DND-41 (cell line): ENCODE measurements around the gene GNAT1.
"Not testable (repeated sequence)": the region's sequence is repeated elsewhere in the genome, so short reads cannot be mapped to it uniquely, and the experiment has no call there.

Source experiments
- ATAC-seq: fragments of 200-7000 bp; cut with Tn5 transposase; 3 replicates; pipeline ENCODE4 v1.9.1; 2021; ENCODE audit warnings: low read depth; ENCODE audit not compliant: insufficient read depth
- DNase-seq: peaks from one replicate; pipeline ENCODE4 v3.0.0-alpha.2; 2020
- H2AFZ ChIP-seq: 2 replicates; pipeline ENCODE4 v1.6.0; 2012; ENCODE audit warnings: low read depth, low read length
- H3K27ac ChIP-seq: 2 replicates; pipeline ENCODE4 v1.5.1; 2012; ENCODE audit warnings: low read length, inconsistent platforms
- H3K27me3 ChIP-seq: fragments of 200-600 bp; sonication (generic); 2 replicates; pipeline ENCODE4 v1.6.0; 2012; ENCODE audit warnings: low read length, mild to moderate bottlenecking, inconsistent platforms; ENCODE audit not compliant: insufficient read depth, poor library complexity
- H3K36me3 ChIP-seq: 2 replicates; pipeline ENCODE4 v1.5.1; 2012; ENCODE audit warnings: low read length, inconsistent platforms; ENCODE audit not compliant: insufficient read depth
- H3K4me1 ChIP-seq: 2 replicates; pipeline ENCODE4 v1.5.1; 2012; ENCODE audit warnings: mild to moderate bottlenecking, low read length; ENCODE audit not compliant: insufficient read depth
- H3K4me2 ChIP-seq: 2 replicates; pipeline ENCODE4 v1.6.0; 2012; ENCODE audit warnings: mild to moderate bottlenecking, moderate library complexity, low read length, inconsistent platforms; ENCODE audit not compliant: insufficient read depth
- H3K4me3 ChIP-seq, 2 experiments: fragments of 200-600 bp in 1 of 2; shearing (Covaris generic) in 1 of 2; 2 replicates each; pipeline ENCODE4 v1.5.1; 2012 to 2016; ENCODE audit warnings: inconsistent platforms in 2 of 2, low read length in 2 of 2, mild to moderate bottlenecking in 2 of 2, low read depth in 1 of 2, moderate library complexity in 1 of 2
- H3K79me2 ChIP-seq: 2 replicates; pipeline ENCODE4 v1.6.0; 2012; ENCODE audit warnings: low read length, inconsistent platforms; ENCODE audit not compliant: insufficient read depth
- H3K9ac ChIP-seq: 2 replicates; pipeline ENCODE4 v1.6.0; 2012; ENCODE audit warnings: low read depth, mild to moderate bottlenecking, inconsistent platforms, low read length, moderate library complexity
- H3K9me3 ChIP-seq: 2 replicates; pipeline ENCODE4 v1.5.1; 2012; ENCODE audit warnings: low read length, moderate library complexity, mild to moderate bottlenecking, inconsistent platforms; ENCODE audit not compliant: insufficient read depth, severe bottlenecking
- H4K20me1 ChIP-seq: 2 replicates; pipeline ENCODE4 v1.6.0; 2012; ENCODE audit warnings: low read length; ENCODE audit not compliant: insufficient read depth
- CTCF ChIP-seq: IDR thresholded peaks from 2 replicates; pipeline ENCODE4 v1.5.1; 2012; ENCODE audit warnings: borderline replicate concordance, low read length, moderate library complexity, mild to moderate bottlenecking; ENCODE audit not compliant: poor library complexity, severe bottlenecking; ENCODE audit errors: extremely low read depth
- EZH2 ChIP-seq: IDR thresholded peaks from 3 replicates; pipeline ENCODE4 v1.6.1; 2012; ENCODE audit warnings: borderline replicate concordance, low read depth, mild to moderate bottlenecking, moderate library complexity, low read length, inconsistent platforms; ENCODE audit not compliant: severe bottlenecking

GNAT1 gene

GRCh38 chr3:50210510-50211367 lies 19.3 kb downstream of the GNAT1 start:
- TF ChIP-seq EZH2 = no peak
- no peak for TF ChIP-seq CTCF
- H3K27ac ChIP-seq = no peak overlapping the region
- no peak overlapping the region for H3K9ac ChIP-seq
- no peak overlapping the region for H2AFZ ChIP-seq
- H3K9me3 ChIP-seq = no peaks in the 10 kb centered on the region
- DNase-seq = no peak
- H3K4me3 ChIP-seq = no peak overlapping the region
- H3K4me2 ChIP-seq = no peak overlapping the region
- no peaks in the 10 kb centered on the region for H3K79me2 ChIP-seq
- no peaks in the 10 kb centered on the region for H3K27me3 ChIP-seq
- no peaks in the 10 kb centered on the region for H3K4me1 ChIP-seq
- no peaks in the 10 kb centered on the region for H3K36me3 ChIP-seq
- H4K20me1 ChIP-seq = peaks cover 8% of the 10 kb centered on the region; the same call in 1 of the 2 replicates
- no peak for ATAC-seq

DNA sequence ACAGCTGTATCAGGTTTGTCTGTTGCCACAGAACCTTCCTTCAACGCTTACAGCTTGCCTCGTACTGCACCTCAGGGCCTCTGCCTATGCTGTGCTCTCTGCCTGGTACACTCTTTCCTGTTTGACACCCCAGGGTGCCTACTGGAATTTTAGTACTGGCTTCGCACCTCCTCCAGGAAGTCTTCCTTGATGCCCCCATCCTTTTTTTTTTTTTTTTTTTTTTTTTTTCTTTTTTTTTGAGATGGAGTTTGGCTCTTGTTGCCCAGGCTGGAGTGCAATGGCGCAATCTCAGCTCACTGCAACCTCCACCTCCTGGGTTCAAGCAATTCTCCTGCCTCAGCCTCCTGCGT lies 19.9 kb downstream of the GNAT1 start:
- H3K9me3 ChIP-seq, H3K4me3 ChIP-seq, H3K79me2 ChIP-seq, H3K4me1 ChIP-seq, DNase-seq, H3K4me2 ChIP-seq, H3K27me3 ChIP-seq, H4K20me1 ChIP-seq, H3K9ac ChIP-seq, H2AFZ ChIP-seq, H3K36me3 ChIP-seq, H3K27ac ChIP-seq, ATAC-seq: not testable (repeated sequence)

DNA sequence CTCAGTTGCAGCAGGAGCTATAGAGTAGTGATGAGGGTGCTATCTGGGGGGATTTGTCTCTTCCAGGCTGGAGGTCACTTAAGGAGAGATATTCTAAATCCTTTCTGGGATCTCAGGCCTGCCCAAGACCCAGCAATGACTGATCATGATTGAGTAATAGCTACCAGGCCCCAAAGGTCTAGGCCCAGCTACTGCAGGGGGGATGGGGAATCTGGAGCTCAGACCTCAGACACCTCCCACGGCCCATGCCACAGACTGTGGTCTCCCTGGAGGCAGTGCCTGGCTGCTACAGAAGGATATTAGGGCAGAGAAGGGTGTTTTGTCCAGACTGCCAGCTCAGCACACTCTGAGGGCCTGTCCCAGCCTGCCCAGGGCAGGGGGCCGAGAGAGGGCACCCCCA lies 20.5 kb downstream of the GNAT1 start:
- H3K4me3 ChIP-seq = no peak overlapping the region
- H3K4me2 ChIP-seq = no peak overlapping the region
- ATAC-seq (no peak), DNase-seq (no peak)
- no peak for TF ChIP-seq CTCF
- TF ChIP-seq EZH2 = no peak
- no peak overlapping the region for H3K27ac ChIP-seq
- H3K79me2 ChIP-seq = no peaks in the 10 kb centered on the region
- H3K27me3 ChIP-seq = no peaks in the 10 kb centered on the region
- no peaks in the 10 kb centered on the region for H3K4me1 ChIP-seq
- H3K9ac ChIP-seq = no peak overlapping the region
- H3K36me3 ChIP-seq = no peaks in the 10 kb centered on the region
- H3K9me3 ChIP-seq = no peaks in the 10 kb centered on the region
- peaks cover 4% of the 10 kb centered on the region; the same call in 1 of the 2 replicates for H4K20me1 ChIP-seq
- H2AFZ ChIP-seq = no peak overlapping the region

GRCh38 chr3:50212502-50212901 lies 21.1 kb downstream of the GNAT1 start:
- no peak for ATAC-seq

More at GRCh38 chr3:50212502-50212901, 21.1 kb downstream of the GNAT1 start:
- H3K4me1 ChIP-seq = no peaks in the 10 kb centered on the region
- H3K9me3 ChIP-seq = no peaks in the 10 kb centered on the region
- H4K20me1 ChIP-seq = peaks cover 4% of the 10 kb centered on the region; the same call in 1 of the 2 replicates
- no peaks in the 10 kb centered on the region for H3K79me2 ChIP-seq
- no peak for DNase-seq
- H3K27ac ChIP-seq = no peak overlapping the region
- H3K4me2 ChIP-seq = no peak overlapping the region
- H3K9ac ChIP-seq = no peak overlapping the region
- H2AFZ ChIP-seq = no peak overlapping the region
- H3K27me3 ChIP-seq = no peaks in the 10 kb centered on the region
- no peak overlapping the region for H3K4me3 ChIP-seq
- H3K36me3 ChIP-seq = no peaks in the 10 kb centered on the region
- TF ChIP-seq CTCF = no peak
- TF ChIP-seq EZH2 = no peak
